Ovary (tissue), 9 donors: Measurements from ENCODE around the gene CBY2. TPM values are rescaled to one million over a fixed set of nuclear protein-coding genes. Genes with fewer than 3 reads are reported as not detected.

ENCODE experiments used
- DNase-seq, 5 donors: peaks; one replicate each; pipeline ENCODE4 v3.0.0-alpha.2; 2019 to 2020
- H3K27ac ChIP-seq, 2 donors: fragments of 200-600 bp; one replicate each; pipeline versions ENCODE4 v1.5.1 to v1.8.0; 2019 to 2022
- H3K27me3 ChIP-seq: fragments of 200-600 bp; one replicate; pipeline ENCODE4 v1.8.0; 2022
- H3K36me3 ChIP-seq: fragments of 200-600 bp; sonication (generic); one replicate; pipeline ENCODE4 v1.5.1; 2019
- H3K4me1 ChIP-seq: one replicate; pipeline ENCODE4 v1.8.1; 2013; ENCODE audit warnings: mild to moderate bottlenecking, moderate library complexity; ENCODE audit not compliant: insufficient read depth
- H3K4me3 ChIP-seq: fragments of 200-600 bp; sonication (generic); one replicate; pipeline ENCODE4 v1.5.1; 2017
- H3K9me3 ChIP-seq, 2 donors: fragments of 200-600 bp in 1 of 2; sonication (generic) in 1 of 2; one replicate each; pipeline versions ENCODE4 v1.5.1 to v1.8.1; 2013 to 2019; ENCODE audit warnings: mild to moderate bottlenecking in 1 of 2, moderate library complexity in 1 of 2
- CTCF ChIP-seq, 3 donors: fragments of 450-650 bp in 2 of 3; fragments of 200-600 bp in 1 of 3; IDR thresholded peaks; one replicate each; pipeline versions ENCODE4 v1.5.1 to v1.8.0; 2016 to 2022; ENCODE audit warnings: antibody characterized with exemption in 3 of 3, mild to moderate bottlenecking in 1 of 3
- EP300 ChIP-seq: sonication (generic); formaldehyde crosslinking; IDR thresholded peaks from one replicate; pipeline ENCODE4 v1.6.1; 2017; ENCODE audit warnings: antibody characterized with exemption
- POLR2A ChIP-seq: fragments of 450-650 bp; IDR thresholded peaks from one replicate; pipeline ENCODE4 v1.6.1; 2017; ENCODE audit warnings: antibody characterized with exemption, mild to moderate bottlenecking, moderate library complexity
- WGBS, 3 donors: extraction: QIAGEN DNeasy Blood & Tissue Kit in 1 of 3; methylation state at CpG; one replicate each; pipeline versions ENCODE4 v1.1.5 to v1.1.7; 2013 to 2017; 5-methylcytosine and 5-hydroxymethylcytosine counted together
- intact Hi-C, 4 donors: fragments of 100-400 bp; cut with DNase I; formaldehyde crosslinking; loops; one replicate each; pipeline versions ENCODE4 v1.11.0 to v1.15.1; 2022 to 2023
- polyA plus RNA-seq, 2 donors: library from polyadenylated mRNA; stranded (reverse); fragments of 200-250 nt in 1 of 2; fragments of 350-450 nt in 1 of 2; fragmentation: Illumina TruSeq in 1 of 2; extraction: RNeasy Lipid Tissue Mini Kit (QIAGEN cat#74804) in 1 of 2; gene quantifications; one replicate each; pipeline ENCODE4 v1.2.3, GENCODE V29; 2013 to 2014
- total RNA-seq, 7 donors: library from RNA; depleted of rRNA in 2 of 7; stranded (reverse); fragments of >200 nt in 2 of 7; fragmentation: NEBNext Ultra II Directional in 3 of 7; extraction: Animal tissue kit (Norgen Biotek cat#: 25700) in 3 of 7; gene quantifications; one replicate each; pipeline versions ENCODE4 v1.1.0 to v1.2.4, GENCODE V29; 2016 to 2023
- donor health status: DM: no; HTN: no; CAD: no; lungs with moderate emphysema.
- donor health status: DM: no; HTN: no; CAD: no.
- donor health status: Bipolar disorder and iron deficiency.
- donor health status: DM: yes; HTN: yes; CAD: no.
- donor health status: DM: no; HTN: no; CAD: no.
- donor health status: DM: yes; HTN: yes; CAD: no.

The CBY2 gene
- total and polyA plus RNA-seq, 9 donors, result not detected

DNA sequence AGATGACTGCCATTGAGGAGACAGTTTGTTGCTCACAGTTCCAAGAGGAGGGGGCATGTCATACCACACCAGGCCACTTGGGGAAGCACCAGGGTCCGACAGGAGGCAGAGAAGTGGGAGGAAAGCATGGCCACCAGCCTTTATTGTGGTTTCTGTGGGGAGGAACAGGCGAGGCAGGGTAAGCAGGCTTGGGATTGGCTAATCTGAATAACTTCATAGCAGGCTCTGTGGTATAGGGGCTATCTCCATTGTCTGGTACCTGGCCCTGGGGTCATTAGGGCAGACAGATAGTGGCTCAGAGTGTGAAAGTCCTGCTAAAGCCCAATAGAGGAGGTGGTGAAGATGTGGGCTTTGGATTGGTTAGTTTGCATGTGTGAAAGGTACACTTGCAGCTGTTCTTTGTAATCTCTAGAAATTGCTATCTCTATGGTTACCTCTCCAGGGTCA lies 35.5 kb downstream of the CBY2 start:
- no peaks in the 10 kb centered on the region for H3K9me3 ChIP-seq
- TF ChIP-seq CTCF (IDR thresholded peaks at IDR 0.05) (no peak), EP300 (no peak), POLR2A (no peak)
- WGBS, 3 donors, result 25 to 44% (median 40%) methylated on average over 2 of the region's 2 CpGs
- no peaks in the 10 kb centered on the region for H3K4me1 ChIP-seq
- intact Hi-C loops, result no loop called here
- H3K4me3 ChIP-seq, result no peak overlapping the region
- no peaks in the 10 kb centered on the region for H3K36me3 ChIP-seq
- no peak for DNase-seq
- H3K27me3 ChIP-seq, result no peaks in the 10 kb centered on the region
- H3K27ac ChIP-seq, result no peak overlapping the region

DNA sequence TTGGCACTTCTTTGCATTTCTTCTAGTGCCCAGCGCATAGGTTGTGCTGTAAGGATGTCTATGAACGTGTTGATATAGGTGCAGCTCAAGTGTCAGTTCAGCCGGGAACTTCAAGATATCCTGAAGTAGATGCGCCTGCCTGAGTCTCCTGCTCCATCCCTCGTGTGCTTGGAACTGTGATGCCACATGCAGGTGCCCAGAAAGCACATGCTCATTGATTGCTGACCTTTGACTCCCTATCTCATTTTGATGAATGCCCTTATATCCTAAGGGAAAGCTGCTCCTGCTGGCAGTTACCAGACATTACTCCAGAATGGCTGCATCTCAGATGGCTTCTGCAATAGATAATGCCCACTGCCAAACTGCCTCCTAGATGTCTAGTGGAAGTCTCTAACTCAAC lies 40.9 kb downstream of the CBY2 start:
- Histone ChIP-seq H3K36me3 (no peaks in the 10 kb centered on the region), H3K4me3 (no peak overlapping the region), H3K27ac (no peak overlapping the region), H3K27me3 (no peaks in the 10 kb centered on the region), H3K4me1 (no peaks in the 10 kb centered on the region), H3K9me3 (no peaks in the 10 kb centered on the region)
- no peak for DNase-seq
- 78 to 91% (median 85%) methylated on average over 5 of the region's 5 CpGs for WGBS, 3 donors
- intact Hi-C loops, result no loop called here
- TF ChIP-seq EP300, result no peak
- TF ChIP-seq POLR2A, result no peak
- TF ChIP-seq CTCF (IDR thresholded peaks at IDR 0.05), result no peak

- TF ChIP-seq EP300, result no peak
- no peak for TF ChIP-seq POLR2A
- TF ChIP-seq CTCF (IDR thresholded peaks at IDR 0.05), result no peak
- Histone ChIP-seq H3K4me1 (no peaks in the 10 kb centered on the region), H3K27me3 (no peaks in the 10 kb centered on the region), H3K4me3 (no peak overlapping the region), H3K36me3 (no peaks in the 10 kb centered on the region), H3K27ac (no peak overlapping the region), H3K9me3 (no peaks in the 10 kb centered on the region)
- intact Hi-C loops, result no loop called here
- no peak for DNase-seq
- 70 to 78% (median 76%) methylated on average over 3 of the region's 3 CpGs for WGBS, 3 donors
Observed at GRCh38 chr13:45744979-45745378, 42.9 kb downstream of the CBY2 start.

- intact Hi-C loops, result no loop called here
- Histone ChIP-seq H3K4me1 (no peaks in the 10 kb centered on the region), H3K4me3 (no peak overlapping the region), H3K36me3 (no peaks in the 10 kb centered on the region), H3K9me3 (no peaks in the 10 kb centered on the region), H3K27me3 (no peaks in the 10 kb centered on the region), H3K27ac (no peak overlapping the region)
- no peak for TF ChIP-seq EP300
- 66 to 87% (median 84%) methylated on average over 2 of the region's 2 CpGs for WGBS, 3 donors
- no peak for DNase-seq
Observed at GRCh38 chr13:45747071-45747470, 45.0 kb downstream of the CBY2 start.

- Histone ChIP-seq H3K4me1 (no peaks in the 10 kb centered on the region), H3K9me3 (no peaks in the 10 kb centered on the region), H3K4me3 (no peak overlapping the region), H3K27me3 (no peaks in the 10 kb centered on the region), H3K27ac (no peak overlapping the region), H3K36me3 (no peaks in the 10 kb centered on the region)
- intact Hi-C loops, result no loop called here
- TF ChIP-seq POLR2A, result no peak
- no peak for TF ChIP-seq CTCF (IDR thresholded peaks at IDR 0.05)
- TF ChIP-seq EP300, result no peak
- no peak for DNase-seq
- WGBS, 3 donors, result 6 to 11% (median 7%) methylated on average over 13 of the region's 13 CpGs
Observed at GRCh38 chr13:45748941-45749759, 47.0 kb downstream of the CBY2 start.
